Measurements from ENCODE around the gene ULK4.

DNA sequence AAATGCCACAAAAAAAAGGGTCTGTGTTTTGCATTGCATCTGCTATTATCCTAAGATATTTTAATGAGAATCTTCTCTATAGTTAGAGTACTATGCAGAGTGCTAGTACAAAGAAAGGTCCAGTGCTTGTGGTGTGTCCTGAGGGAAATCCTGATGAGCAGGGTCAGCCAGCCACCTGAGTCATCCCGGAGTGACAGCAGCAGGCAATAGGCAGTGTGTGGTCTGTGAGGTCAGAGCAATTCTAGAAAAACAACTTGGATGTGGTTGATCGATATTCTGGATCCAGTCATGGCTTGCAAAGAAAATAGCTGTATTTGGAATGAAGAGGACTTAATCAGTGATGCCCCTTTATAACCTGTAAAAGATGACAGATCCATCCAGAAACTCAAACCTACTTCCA is 643.4 kb downstream of the ULK4 start:
- TF ChIP-seq, protein P1, sequence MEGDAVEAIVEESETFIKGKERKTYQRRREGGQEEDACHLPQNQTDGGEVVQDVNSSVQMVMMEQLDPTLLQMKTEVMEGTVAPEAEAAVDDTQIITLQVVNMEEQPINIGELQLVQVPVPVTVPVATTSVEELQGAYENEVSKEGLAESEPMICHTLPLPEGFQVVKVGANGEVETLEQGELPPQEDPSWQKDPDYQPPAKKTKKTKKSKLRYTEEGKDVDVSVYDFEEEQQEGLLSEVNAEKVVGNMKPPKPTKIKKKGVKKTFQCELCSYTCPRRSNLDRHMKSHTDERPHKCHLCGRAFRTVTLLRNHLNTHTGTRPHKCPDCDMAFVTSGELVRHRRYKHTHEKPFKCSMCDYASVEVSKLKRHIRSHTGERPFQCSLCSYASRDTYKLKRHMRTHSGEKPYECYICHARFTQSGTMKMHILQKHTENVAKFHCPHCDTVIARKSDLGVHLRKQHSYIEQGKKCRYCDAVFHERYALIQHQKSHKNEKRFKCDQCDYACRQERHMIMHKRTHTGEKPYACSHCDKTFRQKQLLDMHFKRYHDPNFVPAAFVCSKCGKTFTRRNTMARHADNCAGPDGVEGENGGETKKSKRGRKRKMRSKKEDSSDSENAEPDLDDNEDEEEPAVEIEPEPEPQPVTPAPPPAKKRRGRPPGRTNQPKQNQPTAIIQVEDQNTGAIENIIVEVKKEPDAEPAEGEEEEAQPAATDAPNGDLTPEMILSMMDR (IDR thresholded peaks at IDR 0.05; ENCODE audit: insufficient read depth, low read length, poor library complexity, severe bottlenecking) = no peak
- no peak for TF ChIP-seq EZH2phosphoT487 (conservative IDR thresholded peaks at IDR 0.05; ENCODE audit: low read length)

Measured in SU-DHL-6 (cell line).